ENCODE data around the gene ADGRV1.

DNA sequence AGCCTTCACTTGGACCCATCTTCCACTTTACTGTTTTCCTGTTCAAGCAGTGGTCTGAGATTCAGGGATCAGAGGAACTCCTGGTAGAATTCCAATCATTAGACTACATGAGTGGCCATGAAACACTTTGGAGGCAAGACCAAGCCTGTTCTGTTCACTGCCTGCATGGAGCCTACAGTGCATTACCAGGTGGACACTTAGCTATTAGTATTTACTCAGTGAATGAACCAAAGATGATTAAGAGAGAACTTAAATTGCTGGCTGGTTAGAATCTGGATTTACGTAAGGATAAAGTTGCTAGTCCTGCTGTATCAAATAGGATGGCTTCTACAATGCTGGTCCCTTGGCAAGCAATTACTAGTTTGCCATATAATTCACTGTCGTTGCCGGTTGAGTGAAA, 579.0 kb downstream of the ADGRV1 start:
- TF ChIP-seq SUZ12 (IDR thresholded peaks at IDR 0.05; ENCODE audit: extremely low read depth, insufficient read depth, insufficient read length), result no peak
- TF ChIP-seq ZNF274 (IDR thresholded peaks at IDR 0.05; ENCODE audit: low read depth, low read length), result no peak
